Lung (tissue), 12 donors: ENCODE data around the gene PPP1R9B. TPM values are rescaled to one million over a fixed set of nuclear protein-coding genes. Genes with fewer than 3 reads are reported as not detected.

Experiments
- ATAC-seq: fragments of 200-7000 bp; cut with Tn5 transposase; one replicate; pipeline ENCODE4 v1.9.1; 2020; ENCODE audit warnings: moderate number of reproducible peaks; ENCODE audit not compliant: insufficient read depth, low FRiP score
- DNase-seq, 3 donors: peaks; one replicate each; pipeline ENCODE4 v3.0.0-alpha.2; 2013 to 2017
- H3K27ac ChIP-seq, 2 donors: one replicate each; pipeline ENCODE4 v1.5.1; 2013; ENCODE audit warnings: mild to moderate bottlenecking in 2 of 2, moderate library complexity in 2 of 2, control low read depth in 1 of 2, inconsistent platforms in 1 of 2, low read depth in 1 of 2, low read length in 1 of 2
- H3K27me3 ChIP-seq, 3 donors: one replicate each; pipeline ENCODE4 v1.5.1; 2013; ENCODE audit warnings: low read length in 2 of 3; ENCODE audit not compliant: control insufficient read depth in 3 of 3, insufficient read depth in 3 of 3
- H3K36me3 ChIP-seq, 4 donors: one replicate each; pipeline ENCODE4 v1.5.1; 2013; ENCODE audit warnings: low read length in 4 of 4, mild to moderate bottlenecking in 1 of 4, moderate library complexity in 1 of 4; ENCODE audit not compliant: control insufficient read depth in 4 of 4, insufficient read depth in 4 of 4
- H3K4me1 ChIP-seq, 5 donors: one replicate each; pipeline ENCODE4 v1.5.1; 2013; ENCODE audit warnings: low read length in 5 of 5, mild to moderate bottlenecking in 2 of 5, moderate library complexity in 1 of 5; ENCODE audit not compliant: control insufficient read depth in 5 of 5, insufficient read depth in 5 of 5
- H3K4me3 ChIP-seq: one replicate; pipeline ENCODE4 v1.5.1; 2013; ENCODE audit warnings: mild to moderate bottlenecking, control low read depth, moderate library complexity
- H3K9ac ChIP-seq, 2 donors: one replicate each; pipeline ENCODE4 v1.5.1; 2013; ENCODE audit warnings: low read length in 2 of 2, control low read depth in 1 of 2; ENCODE audit not compliant: insufficient read depth in 1 of 2
- H3K9me3 ChIP-seq, 4 donors: one replicate each; pipeline ENCODE4 v1.5.1; 2013; ENCODE audit warnings: low read length in 3 of 4, mild to moderate bottlenecking in 1 of 4, moderate library complexity in 1 of 4; ENCODE audit not compliant: control insufficient read depth in 4 of 4, insufficient read depth in 3 of 4
- WGBS, 2 donors: extraction: QIAGEN DNeasy Blood & Tissue Kit; methylation state at CpG; one replicate each; pipeline ENCODE4 v1.1.7; 2013; 5-methylcytosine and 5-hydroxymethylcytosine counted together
- polyA plus RNA-seq, 2 donors: library from polyadenylated mRNA; stranded (reverse); fragments of 200-250 nt; gene quantifications; one replicate each; pipeline ENCODE4 v1.2.1, GENCODE V29; 2013
- total RNA-seq, 2 donors: library from RNA; depleted of rRNA in 1 of 2; stranded (reverse); fragments of >200 nt in 1 of 2; gene quantifications; one replicate each; pipeline ENCODE4 v1.2.1, GENCODE V29; 2014 to 2021
- TF ChIP-seq, protein P1 (sequence below): IDR thresholded peaks from 2 replicates; pipeline ENCODE4 v1.5.1; 2012; ENCODE audit warnings: mild to moderate bottlenecking; ENCODE audit errors: control extremely low read depth, extremely low read depth
- donor health status: control.
- donor health status: control.
- donor health status: Bipolar disorder and iron deficiency.
- donor health status: healthy.
- donor health status: DM: yes; HTN: yes; CAD: no.

Gene PPP1R9B
- total and polyA plus RNA-seq, 4 donors = 31.7 to 77.4 (median 49.8) TPM

DNA sequence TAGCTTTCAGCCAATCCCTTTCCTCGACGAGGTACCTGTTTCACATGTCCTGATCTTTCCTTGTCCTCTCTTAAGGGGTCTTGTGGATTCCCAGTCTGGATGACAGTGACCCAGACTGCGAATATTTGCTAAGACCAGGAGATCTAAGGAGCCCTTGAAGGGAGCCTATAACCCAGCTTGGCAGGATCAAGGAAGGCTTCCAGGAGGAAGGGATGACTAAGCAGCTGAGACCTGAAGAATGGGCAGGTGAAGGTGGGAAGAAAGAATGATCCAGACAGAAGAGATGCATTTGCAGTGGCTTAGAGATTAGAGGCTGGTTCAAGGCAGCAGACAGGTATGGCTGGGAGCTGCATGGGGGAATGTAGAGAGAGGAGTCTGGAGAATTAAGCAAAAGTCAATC lies 57.2 kb downstream of the PPP1R9B start:
- ATAC-seq (no peak), DNase-seq (no peak)
- H3K27ac ChIP-seq = no peak overlapping the region
- H3K9me3 ChIP-seq = no peaks in the 10 kb centered on the region
- no peak overlapping the region for H3K4me3 ChIP-seq
- 83 to 94% methylated on average over 3 of the region's 3 CpGs for WGBS, 2 donors
- H3K4me1 ChIP-seq = peaks cover 4 to 27% (median 7%) of the 10 kb centered on the region in 5 donors
- H3K27me3 ChIP-seq = no peaks in the 10 kb centered on the region
- TF ChIP-seq, protein P1, sequence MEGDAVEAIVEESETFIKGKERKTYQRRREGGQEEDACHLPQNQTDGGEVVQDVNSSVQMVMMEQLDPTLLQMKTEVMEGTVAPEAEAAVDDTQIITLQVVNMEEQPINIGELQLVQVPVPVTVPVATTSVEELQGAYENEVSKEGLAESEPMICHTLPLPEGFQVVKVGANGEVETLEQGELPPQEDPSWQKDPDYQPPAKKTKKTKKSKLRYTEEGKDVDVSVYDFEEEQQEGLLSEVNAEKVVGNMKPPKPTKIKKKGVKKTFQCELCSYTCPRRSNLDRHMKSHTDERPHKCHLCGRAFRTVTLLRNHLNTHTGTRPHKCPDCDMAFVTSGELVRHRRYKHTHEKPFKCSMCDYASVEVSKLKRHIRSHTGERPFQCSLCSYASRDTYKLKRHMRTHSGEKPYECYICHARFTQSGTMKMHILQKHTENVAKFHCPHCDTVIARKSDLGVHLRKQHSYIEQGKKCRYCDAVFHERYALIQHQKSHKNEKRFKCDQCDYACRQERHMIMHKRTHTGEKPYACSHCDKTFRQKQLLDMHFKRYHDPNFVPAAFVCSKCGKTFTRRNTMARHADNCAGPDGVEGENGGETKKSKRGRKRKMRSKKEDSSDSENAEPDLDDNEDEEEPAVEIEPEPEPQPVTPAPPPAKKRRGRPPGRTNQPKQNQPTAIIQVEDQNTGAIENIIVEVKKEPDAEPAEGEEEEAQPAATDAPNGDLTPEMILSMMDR = no peak
- peaks cover 0 to 31% (median 4%) of the 10 kb centered on the region in 4 donors for H3K36me3 ChIP-seq
- no peak overlapping the region for H3K9ac ChIP-seq

DNA sequence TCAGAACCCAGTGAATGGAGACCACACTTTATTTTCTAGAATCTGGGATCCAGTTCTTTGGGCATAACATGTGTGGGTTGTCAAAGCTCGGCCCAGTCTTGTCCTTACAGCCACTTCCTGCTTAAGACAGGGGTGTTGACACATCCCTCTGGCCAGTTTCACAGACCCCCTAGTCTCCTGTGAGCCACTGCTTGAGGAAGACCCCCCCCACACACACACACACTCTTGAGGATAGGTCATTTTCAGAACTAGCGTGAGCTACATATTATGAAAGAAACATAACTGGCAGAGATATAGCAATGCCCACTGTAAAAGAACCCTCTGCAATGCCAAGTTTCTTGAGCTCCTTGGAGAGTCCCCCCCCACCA lies 58.6 kb downstream of the PPP1R9B start:
- H3K9me3 ChIP-seq = no peaks in the 10 kb centered on the region
- H3K4me1 ChIP-seq = peaks cover 4 to 26% (median 7%) of the 10 kb centered on the region in 5 donors
- no peaks in the 10 kb centered on the region for H3K27me3 ChIP-seq
- H3K4me3 ChIP-seq = no peak overlapping the region
- TF ChIP-seq, protein P1 = no peak
- H3K9ac ChIP-seq = no peak overlapping the region
- peak in 1 of 3 donors; percentile 55 for DNase-seq
- no peak for ATAC-seq
- 63 to 66% methylated on average over 2 of the region's 2 CpGs for WGBS, 2 donors
- peaks cover 0 to 28% (median 0%) of the 10 kb centered on the region in 4 donors for H3K36me3 ChIP-seq
- no peak overlapping the region for H3K27ac ChIP-seq

DNA sequence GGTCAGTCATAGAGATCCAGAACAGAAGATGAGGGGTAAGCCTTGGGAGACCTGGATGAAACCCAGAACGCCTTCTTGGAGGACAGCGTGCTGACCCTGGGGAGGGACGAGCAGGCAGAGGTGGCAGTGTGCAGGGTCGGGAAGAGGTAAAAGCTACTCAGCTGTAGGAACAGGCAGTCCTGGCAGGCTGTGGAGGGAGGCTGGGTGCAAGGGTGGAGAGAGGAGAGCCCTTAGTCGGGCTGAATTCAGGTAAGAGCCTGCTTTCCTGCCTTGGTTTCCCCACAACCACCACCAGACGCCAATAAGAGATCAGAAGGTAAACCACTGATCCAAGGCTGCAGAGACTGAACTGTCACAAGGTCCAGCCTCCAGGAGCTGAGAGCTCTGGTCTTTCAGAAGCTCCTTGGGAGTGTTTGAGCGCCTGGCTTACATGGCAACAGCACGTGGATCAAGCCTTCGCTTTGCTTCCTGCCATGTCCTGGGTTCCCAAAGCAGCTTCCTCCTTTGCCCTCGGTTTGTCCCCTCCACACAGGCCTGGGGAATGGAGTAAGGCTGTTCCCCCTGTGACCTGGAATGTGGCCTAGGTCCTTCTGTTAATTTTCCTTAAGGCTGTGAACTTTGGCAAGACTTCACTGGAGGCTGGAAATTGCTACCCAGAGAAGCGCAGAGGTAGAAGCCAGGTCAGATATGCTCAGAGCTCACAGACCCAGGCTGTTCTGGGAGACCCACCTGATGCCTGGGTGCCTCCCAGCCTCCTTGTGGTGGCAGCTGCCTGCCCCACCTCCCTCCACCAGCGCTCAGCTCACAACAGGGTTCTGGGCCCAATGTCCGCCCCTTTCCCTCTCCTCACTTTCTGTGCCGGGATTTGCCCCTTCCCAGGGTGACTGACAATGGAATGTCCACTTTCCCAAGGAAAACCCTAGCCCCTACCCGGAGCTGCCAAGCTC lies 59.2 kb downstream of the PPP1R9B start:
- Histone ChIP-seq H3K27ac (no peak overlapping the region), H3K4me3 (no peak overlapping the region), H3K27me3 (no peaks in the 10 kb centered on the region), H3K9me3 (no peaks in the 10 kb centered on the region), H3K4me1 (peaks cover 0 to 19% (median 4%) of the 10 kb centered on the region in 5 donors), H3K36me3 (peaks cover 0 to 28% (median 0%) of the 10 kb centered on the region in 4 donors), H3K9ac (no peak overlapping the region)
- TF ChIP-seq, protein P1 = no peak
- ATAC-seq (no peak), DNase-seq (no peak)
- 72 to 78% methylated on average over 15 of the region's 15 CpGs for WGBS, 2 donors
